Measurements from ENCODE around the gene ARHGAP6. TPM values are rescaled to one million over a fixed set of nuclear protein-coding genes. Genes with fewer than 3 reads are reported as not detected.
A peak's percentile ranks its signal among the peaks of the same experiment; 100 is the strongest.

Gene ARHGAP6, protein sequence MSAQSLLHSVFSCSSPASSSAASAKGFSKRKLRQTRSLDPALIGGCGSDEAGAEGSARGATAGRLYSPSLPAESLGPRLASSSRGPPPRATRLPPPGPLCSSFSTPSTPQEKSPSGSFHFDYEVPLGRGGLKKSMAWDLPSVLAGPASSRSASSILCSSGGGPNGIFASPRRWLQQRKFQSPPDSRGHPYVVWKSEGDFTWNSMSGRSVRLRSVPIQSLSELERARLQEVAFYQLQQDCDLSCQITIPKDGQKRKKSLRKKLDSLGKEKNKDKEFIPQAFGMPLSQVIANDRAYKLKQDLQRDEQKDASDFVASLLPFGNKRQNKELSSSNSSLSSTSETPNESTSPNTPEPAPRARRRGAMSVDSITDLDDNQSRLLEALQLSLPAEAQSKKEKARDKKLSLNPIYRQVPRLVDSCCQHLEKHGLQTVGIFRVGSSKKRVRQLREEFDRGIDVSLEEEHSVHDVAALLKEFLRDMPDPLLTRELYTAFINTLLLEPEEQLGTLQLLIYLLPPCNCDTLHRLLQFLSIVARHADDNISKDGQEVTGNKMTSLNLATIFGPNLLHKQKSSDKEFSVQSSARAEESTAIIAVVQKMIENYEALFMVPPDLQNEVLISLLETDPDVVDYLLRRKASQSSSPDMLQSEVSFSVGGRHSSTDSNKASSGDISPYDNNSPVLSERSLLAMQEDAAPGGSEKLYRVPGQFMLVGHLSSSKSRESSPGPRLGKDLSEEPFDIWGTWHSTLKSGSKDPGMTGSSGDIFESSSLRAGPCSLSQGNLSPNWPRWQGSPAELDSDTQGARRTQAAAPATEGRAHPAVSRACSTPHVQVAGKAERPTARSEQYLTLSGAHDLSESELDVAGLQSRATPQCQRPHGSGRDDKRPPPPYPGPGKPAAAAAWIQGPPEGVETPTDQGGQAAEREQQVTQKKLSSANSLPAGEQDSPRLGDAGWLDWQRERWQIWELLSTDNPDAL (N-terminal part only)
- total RNA-seq (1 to 10 TPM; 4.5 to 5.8 TPM), polyA plus RNA-seq (ENCODE audit: insufficient read length in 2 of 2) (1 to 10 TPM; 3.8 to 3.9 TPM)
- long read RNA-seq, donor 1 = 0 reads
- long read RNA-seq, donor 2, partial matches to known transcripts = 0 of 1 reads
- long read RNA-seq, donor 2, other reads (novel, unspliced or antisense) = 0 of 1 reads
- long read RNA-seq, donor 3 = 0 reads
- long read RNA-seq, donor 4, partial matches to known transcripts = 0 of 1 reads
- long read RNA-seq, donor 4, other reads (novel, unspliced or antisense) = 0 of 1 reads

DNA sequence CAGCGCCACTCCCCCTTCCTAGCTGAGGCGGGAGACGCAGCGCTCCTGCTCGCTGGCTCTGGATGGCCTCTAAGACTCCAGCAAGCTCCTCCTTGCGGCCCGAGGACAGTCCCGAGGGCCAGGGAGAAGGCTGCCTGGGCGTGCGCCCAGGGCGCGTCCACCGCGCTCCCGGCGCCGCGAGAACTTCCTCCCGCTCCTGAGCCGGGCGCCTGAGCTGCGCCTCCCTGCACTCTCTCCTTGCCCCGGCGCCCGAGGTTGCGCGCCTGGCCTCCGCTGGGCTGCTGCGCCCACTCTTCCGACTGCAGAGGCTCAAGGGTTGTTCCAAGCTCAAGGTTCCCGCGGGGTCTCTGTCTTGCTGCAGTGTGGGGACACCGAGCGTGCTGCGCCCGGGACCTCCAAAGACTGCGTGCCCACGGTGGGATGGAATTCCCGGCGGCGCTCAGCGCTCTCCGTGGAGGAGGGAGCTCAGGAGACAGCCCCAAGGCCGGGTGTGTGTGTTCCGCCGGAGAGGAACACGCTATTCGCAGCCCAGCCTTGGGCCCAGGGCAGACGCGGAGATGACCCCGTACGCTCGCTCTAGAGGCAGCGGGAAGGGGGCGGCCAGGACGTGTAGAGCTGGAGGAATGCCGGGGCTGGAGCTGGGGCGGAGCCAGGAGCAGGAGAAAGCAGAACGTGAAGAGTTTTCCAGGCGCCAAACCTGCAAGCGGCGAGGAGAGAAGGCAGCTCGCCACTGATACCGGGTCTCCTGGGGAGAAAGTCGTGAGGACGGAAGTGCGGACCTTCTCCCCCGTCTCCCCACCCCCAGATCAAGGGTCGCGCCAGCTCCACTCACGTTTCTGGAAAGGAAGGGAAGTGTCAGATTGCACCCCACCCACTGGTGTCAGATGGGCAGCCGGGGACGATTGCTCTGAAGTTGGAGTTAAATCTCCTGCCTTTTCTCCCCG lies at the start of gene ARHGAP6:
ARHGAP6 (minus strand) TSS at position 753 of the 944 bp plus-strand sequence. CDS start 1,092 bp downstream, outside the sequence.
- Histone ChIP-seq H3K27me3 (ENCODE audit: control insufficient read depth, insufficient read depth, low read length) (peaks cover 50% of the 10 kb centered on the region), H3K4me3 (ENCODE audit: low read depth, low read length) (peak within 1 kb of the TSS; percentile 32), H3K4me1 (ENCODE audit: control insufficient read depth, insufficient read depth, low read length) (peaks cover 18% of the 10 kb centered on the region), H3K27ac (ENCODE audit: low read depth, low read length) (peak within 1 kb of the TSS; percentile 43), H3K9me3 (ENCODE audit: control insufficient read depth, insufficient read depth, low read length) (no peaks in the 10 kb centered on the region), H3K36me3 (ENCODE audit: control insufficient read depth, insufficient read depth, low read length) (no peaks in the 10 kb centered on the region)
- DNase-seq (ENCODE audit: low read depth in 4 of 6, low spot score in 6 of 6) = peak in 2 of 6 donors; percentile 57
- WGBS (ENCODE audit: insufficient coverage) = 18% methylated on average over 64 of the region's 74 CpGs

DNA sequence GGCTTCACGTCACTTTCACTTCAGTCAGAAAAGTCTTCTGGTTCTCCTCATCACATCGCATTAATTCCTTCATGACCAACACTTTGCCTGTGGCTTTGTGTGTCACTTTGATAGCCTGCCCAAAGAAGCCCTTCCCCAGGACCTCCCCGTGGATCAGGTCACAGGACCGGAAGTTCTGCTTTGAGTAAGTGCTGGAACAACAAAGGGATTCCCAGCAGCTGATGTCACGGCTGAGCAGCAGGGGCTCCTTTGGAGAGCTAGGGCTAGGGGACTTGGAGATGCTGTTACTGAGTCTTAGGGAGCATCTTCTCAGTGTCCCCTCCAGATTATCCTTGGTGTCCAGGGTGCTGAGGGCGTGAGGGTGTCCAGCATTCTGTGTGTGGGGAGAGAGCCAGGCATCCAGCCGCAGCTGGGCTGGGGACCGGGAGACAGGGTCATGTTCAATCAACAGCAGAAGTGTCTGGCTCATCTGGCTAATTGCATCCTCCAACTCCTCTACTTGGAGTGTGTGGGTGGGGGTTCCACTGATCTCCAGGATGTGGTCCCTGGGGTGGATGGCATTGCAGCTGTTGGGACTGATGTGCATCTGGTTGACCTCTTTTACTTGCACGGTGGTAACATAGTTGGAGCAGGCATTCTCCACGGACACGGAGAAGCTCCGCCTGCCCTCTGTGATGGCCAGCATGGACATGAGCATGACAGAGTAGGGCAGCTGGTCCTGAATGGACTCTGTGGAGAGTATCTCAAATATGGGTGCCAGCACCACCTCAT lies 39.2 kb upstream of the ARHGAP6 start:
- WGBS (ENCODE audit: insufficient coverage) = 72% methylated on average over 11 of the region's 12 CpGs
- no peaks in the 10 kb centered on the region for H3K4me1 ChIP-seq (ENCODE audit: control insufficient read depth, insufficient read depth, low read length)
- no peak overlapping the region for H3K4me3 ChIP-seq (ENCODE audit: low read depth, low read length)
- peaks cover 3% of the 10 kb centered on the region for H3K27me3 ChIP-seq (ENCODE audit: control insufficient read depth, insufficient read depth, low read length)
- no peak for DNase-seq (ENCODE audit: low read depth in 4 of 6, low spot score in 6 of 6)
- H3K36me3 ChIP-seq (ENCODE audit: control insufficient read depth, insufficient read depth, low read length) = no peaks in the 10 kb centered on the region
- H3K27ac ChIP-seq (ENCODE audit: low read depth, low read length) = no peak overlapping the region
- H3K9me3 ChIP-seq (ENCODE audit: control insufficient read depth, insufficient read depth, low read length) = no peaks in the 10 kb centered on the region

DNA sequence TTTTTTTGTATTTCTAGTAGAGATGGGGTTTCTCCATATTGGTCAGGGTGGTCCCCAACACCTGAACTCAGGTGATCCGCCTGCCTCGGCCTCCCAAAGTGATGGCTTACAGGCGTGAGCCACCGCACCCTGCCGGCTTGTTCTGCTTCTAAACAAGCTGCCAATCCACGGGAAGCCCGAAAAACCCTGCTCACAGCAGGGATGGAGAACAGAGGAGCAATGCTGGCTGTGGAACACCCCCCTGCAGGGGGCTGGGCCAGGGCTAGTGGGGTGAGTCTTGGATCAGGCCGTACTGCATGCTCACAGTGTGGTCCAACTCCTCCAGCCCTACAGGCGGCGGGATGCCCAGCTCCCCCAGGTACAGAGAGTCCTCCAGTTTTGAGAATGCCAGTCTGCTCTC lies 38.1 kb upstream of the ARHGAP6 start:
- Histone ChIP-seq H3K9me3 (ENCODE audit: control insufficient read depth, insufficient read depth, low read length) (no peaks in the 10 kb centered on the region), H3K36me3 (ENCODE audit: control insufficient read depth, insufficient read depth, low read length) (no peaks in the 10 kb centered on the region), H3K4me3 (ENCODE audit: low read depth, low read length) (no peak overlapping the region), H3K27ac (ENCODE audit: low read depth, low read length) (no peak overlapping the region), H3K27me3 (ENCODE audit: control insufficient read depth, insufficient read depth, low read length) (peaks cover 3% of the 10 kb centered on the region), H3K4me1 (ENCODE audit: control insufficient read depth, insufficient read depth, low read length) (no peaks in the 10 kb centered on the region)
- 90% methylated on average over 10 of the region's 10 CpGs for WGBS (ENCODE audit: insufficient coverage)
- no peak for DNase-seq (ENCODE audit: low read depth in 4 of 6, low spot score in 6 of 6)

DNA sequence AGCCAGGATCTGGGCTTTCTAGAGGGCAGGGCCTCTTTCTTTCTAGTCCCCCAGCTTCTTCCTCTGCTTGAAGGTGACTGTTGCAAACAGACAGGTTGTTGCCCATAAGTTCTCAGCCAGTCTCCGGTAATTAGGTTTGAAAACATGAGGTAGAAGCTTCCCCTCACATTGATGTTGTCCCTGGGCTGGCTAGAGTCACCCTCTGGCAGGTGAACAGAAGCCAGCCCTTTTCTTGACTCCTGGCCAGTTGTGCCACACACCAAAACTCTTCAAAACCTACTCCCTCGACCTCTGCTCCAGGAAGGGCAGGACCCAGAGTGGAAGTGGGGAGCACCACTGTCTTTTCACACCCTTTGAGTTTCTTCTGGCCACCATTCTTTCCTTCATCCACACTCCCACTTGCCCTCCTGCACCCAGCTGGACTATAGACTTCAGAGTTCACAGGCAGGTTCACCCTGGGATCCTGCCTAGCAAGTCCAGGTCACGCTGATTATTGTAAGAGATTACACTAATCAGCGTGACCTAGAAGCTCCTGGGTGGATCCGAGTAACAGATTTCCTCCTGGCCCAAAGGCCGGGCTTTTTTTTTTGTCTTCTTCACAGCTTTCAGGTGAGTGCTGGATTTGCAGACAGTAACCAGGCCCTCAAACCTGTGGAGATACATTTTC lies 37.4 kb upstream of the ARHGAP6 start:
- 79% methylated on average over 5 of the region's 6 CpGs for WGBS (ENCODE audit: insufficient coverage)
- peaks cover 3% of the 10 kb centered on the region for H3K27me3 ChIP-seq (ENCODE audit: control insufficient read depth, insufficient read depth, low read length)
- H3K36me3 ChIP-seq (ENCODE audit: control insufficient read depth, insufficient read depth, low read length) = no peaks in the 10 kb centered on the region
- no peaks in the 10 kb centered on the region for H3K9me3 ChIP-seq (ENCODE audit: control insufficient read depth, insufficient read depth, low read length)
- no peaks in the 10 kb centered on the region for H3K4me1 ChIP-seq (ENCODE audit: control insufficient read depth, insufficient read depth, low read length)
- DNase-seq (ENCODE audit: low read depth in 4 of 6, low spot score in 6 of 6) = no peak
- H3K27ac ChIP-seq (ENCODE audit: low read depth, low read length) = no peak overlapping the region
- H3K4me3 ChIP-seq (ENCODE audit: low read depth, low read length) = no peak overlapping the region

DNA sequence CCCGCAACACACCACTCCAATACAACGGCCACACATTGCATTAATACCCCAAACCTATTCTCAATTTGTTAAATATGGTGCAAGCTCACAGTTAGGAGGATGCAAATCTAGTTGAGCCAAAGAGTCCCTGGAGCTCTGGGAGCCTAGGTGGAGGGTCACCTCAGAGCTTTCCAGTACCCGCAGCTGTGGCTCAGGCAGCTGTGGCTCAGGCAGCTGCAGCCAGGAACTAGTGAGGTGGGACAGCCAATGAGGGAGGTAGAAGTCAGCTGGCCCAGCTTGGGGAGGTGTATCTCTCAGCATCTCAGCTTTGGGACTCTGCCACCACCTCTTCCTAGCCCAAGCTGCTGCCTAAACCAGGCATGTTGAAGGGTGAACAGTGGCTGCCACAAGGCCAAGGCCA lies 36.7 kb upstream of the ARHGAP6 start:
- Histone ChIP-seq H3K4me1 (ENCODE audit: control insufficient read depth, insufficient read depth, low read length) (no peaks in the 10 kb centered on the region), H3K9me3 (ENCODE audit: control insufficient read depth, insufficient read depth, low read length) (no peaks in the 10 kb centered on the region), H3K27me3 (ENCODE audit: control insufficient read depth, insufficient read depth, low read length) (peaks cover 3% of the 10 kb centered on the region), H3K36me3 (ENCODE audit: control insufficient read depth, insufficient read depth, low read length) (no peaks in the 10 kb centered on the region), H3K4me3 (ENCODE audit: low read depth, low read length) (no peak overlapping the region), H3K27ac (ENCODE audit: low read depth, low read length) (no peak overlapping the region)
- WGBS (ENCODE audit: insufficient coverage) = 93% methylated on average over 1 of the region's 3 CpGs
- DNase-seq (ENCODE audit: low read depth in 4 of 6, low spot score in 6 of 6) = no peak

DNA sequence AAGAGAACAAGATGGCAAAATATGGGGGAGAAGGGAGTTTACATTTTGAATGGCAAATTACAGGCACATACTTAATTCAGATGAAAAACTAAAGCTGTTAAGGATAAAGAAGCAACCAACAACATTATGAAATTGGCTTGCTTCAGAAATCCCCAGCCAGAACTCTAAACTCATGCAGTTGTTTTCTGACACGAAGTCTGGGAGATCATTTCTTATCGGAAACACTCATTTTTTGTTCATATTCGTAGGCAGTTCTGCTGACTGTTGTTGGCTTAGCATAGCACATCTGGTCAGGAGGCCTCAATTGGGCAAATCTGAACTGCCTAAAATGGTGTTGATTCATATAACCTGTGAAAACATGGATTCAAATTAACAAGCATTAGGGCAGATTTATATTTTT lies 33.0 kb upstream of the ARHGAP6 start:
- Histone ChIP-seq H3K27ac (ENCODE audit: low read depth, low read length) (no peak overlapping the region), H3K4me1 (ENCODE audit: control insufficient read depth, insufficient read depth, low read length) (no peaks in the 10 kb centered on the region), H3K36me3 (ENCODE audit: control insufficient read depth, insufficient read depth, low read length) (no peaks in the 10 kb centered on the region), H3K4me3 (ENCODE audit: low read depth, low read length) (no peak overlapping the region), H3K27me3 (ENCODE audit: control insufficient read depth, insufficient read depth, low read length) (no peaks in the 10 kb centered on the region), H3K9me3 (ENCODE audit: control insufficient read depth, insufficient read depth, low read length) (no peaks in the 10 kb centered on the region)
- 70% methylated on average over 2 of the region's 3 CpGs for WGBS (ENCODE audit: insufficient coverage)
- DNase-seq (ENCODE audit: low read depth in 4 of 6, low spot score in 6 of 6) = no peak

DNA sequence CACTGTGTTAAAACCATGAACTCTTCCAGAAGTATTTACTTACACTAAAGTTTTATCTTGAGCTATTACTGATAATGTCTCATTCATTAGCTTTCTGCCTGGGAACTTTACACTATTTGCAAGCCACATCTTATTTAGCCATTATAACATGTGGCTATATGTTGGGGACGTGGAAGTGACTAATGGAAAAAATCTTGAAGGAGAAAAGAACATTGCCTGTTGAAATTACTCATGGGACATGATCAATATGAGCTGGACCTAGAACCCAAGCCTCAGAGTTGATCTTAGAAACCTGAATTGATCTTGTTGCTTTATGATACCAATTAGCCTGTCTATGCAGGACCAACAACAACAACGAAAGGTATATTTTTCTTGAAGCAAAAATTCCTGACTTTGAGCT lies 22.5 kb upstream of the ARHGAP6 start:
- Histone ChIP-seq H3K4me3 (ENCODE audit: low read depth, low read length) (no peak overlapping the region), H3K4me1 (ENCODE audit: control insufficient read depth, insufficient read depth, low read length) (no peaks in the 10 kb centered on the region), H3K36me3 (ENCODE audit: control insufficient read depth, insufficient read depth, low read length) (no peaks in the 10 kb centered on the region), H3K9me3 (ENCODE audit: control insufficient read depth, insufficient read depth, low read length) (no peaks in the 10 kb centered on the region), H3K27ac (ENCODE audit: low read depth, low read length) (no peak overlapping the region), H3K27me3 (ENCODE audit: control insufficient read depth, insufficient read depth, low read length) (peaks cover 3% of the 10 kb centered on the region)
- DNase-seq (ENCODE audit: low read depth in 4 of 6, low spot score in 6 of 6) = no peak
- no CpG with 5 or more reads among the region's 2 CpGs for WGBS (ENCODE audit: insufficient coverage)

DNA sequence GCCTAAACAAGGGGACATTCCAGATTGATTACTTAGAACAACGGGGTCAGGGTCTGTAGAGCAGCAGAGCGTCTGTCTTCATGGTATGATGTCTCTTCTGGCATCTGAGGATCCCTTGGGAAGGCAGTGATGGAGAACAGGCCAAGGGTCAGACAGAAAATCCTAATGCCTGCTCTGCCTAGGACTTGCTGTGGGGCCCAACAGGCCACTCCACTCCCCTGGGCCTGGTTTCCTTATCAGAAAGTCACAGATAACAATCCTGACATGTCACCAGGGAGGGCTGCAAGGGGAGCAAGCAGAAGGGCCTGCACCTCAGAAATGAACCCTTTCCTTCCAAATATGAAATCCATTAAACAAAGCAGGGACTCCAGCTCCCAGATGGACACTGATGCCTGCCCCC lies 21.4 kb upstream of the ARHGAP6 start:
- H3K36me3 ChIP-seq (ENCODE audit: control insufficient read depth, insufficient read depth, low read length) = no peaks in the 10 kb centered on the region
- H3K4me1 ChIP-seq (ENCODE audit: control insufficient read depth, insufficient read depth, low read length) = no peaks in the 10 kb centered on the region
- H3K9me3 ChIP-seq (ENCODE audit: control insufficient read depth, insufficient read depth, low read length) = no peaks in the 10 kb centered on the region
- DNase-seq (ENCODE audit: low read depth in 4 of 6, low spot score in 6 of 6) = no peak
- H3K27ac ChIP-seq (ENCODE audit: low read depth, low read length) = no peak overlapping the region
- peaks cover 3% of the 10 kb centered on the region for H3K27me3 ChIP-seq (ENCODE audit: control insufficient read depth, insufficient read depth, low read length)
- 63% methylated on average over 2 of the region's 2 CpGs for WGBS (ENCODE audit: insufficient coverage)
- no peak overlapping the region for H3K4me3 ChIP-seq (ENCODE audit: low read depth, low read length)

Data from spinal cord (tissue), 10 donors.